HepG2 (cell line): ENCODE measurements around the gene ICAM5. TPM values are rescaled to one million over a fixed set of nuclear protein-coding genes. Genes with fewer than 3 reads are reported as not detected.
A peak's percentile ranks its signal among the peaks of the same experiment; 100 is the strongest.

Experiments
- AKNA ChIP-seq: sonication (generic); formaldehyde crosslinking; IDR thresholded peaks from 2 replicates; pipeline ENCODE4 v1.4.0; 2020; ENCODE audit warnings: missing genetic modification reagents, borderline replicate concordance
- CBFB ChIP-seq: sonication (generic); formaldehyde crosslinking; IDR thresholded peaks from 2 replicates; pipeline ENCODE4 v1.4.0; 2020; ENCODE audit warnings: missing genetic modification reagents
- FOXM1 ChIP-seq: sonication (generic); formaldehyde crosslinking; IDR thresholded peaks from 2 replicates; pipeline ENCODE4 v1.5.0; 2020; ENCODE audit warnings: missing genetic modification reagents
- HNF1A ChIP-seq, 2 experiments: sonication (generic) in 1 of 2; formaldehyde crosslinking in 1 of 2; IDR thresholded peaks; 2 replicates each; pipeline versions ENCODE4 v1.4.0 to v1.6.1; 2016 to 2020; ENCODE audit warnings: borderline replicate concordance in 1 of 2, low read depth in 1 of 2, mild to moderate bottlenecking in 1 of 2, missing genetic modification reagents in 1 of 2
- IRF1 ChIP-seq: sonication (generic); formaldehyde crosslinking; IDR thresholded peaks from 2 replicates; pipeline ENCODE4 v1.4.0; 2020; ENCODE audit warnings: low read depth, mild to moderate bottlenecking, missing genetic modification reagents
- JARID2 ChIP-seq: sonication (generic); formaldehyde crosslinking; IDR thresholded peaks from 2 replicates; pipeline ENCODE4 v1.8.1; 2023; ENCODE audit warnings: missing genetic modification reagents, inconsistent platforms; ENCODE audit not compliant: insufficient replicate concordance
- NR3C1 ChIP-seq: sonication (generic); formaldehyde crosslinking; IDR thresholded peaks from 2 replicates; pipeline ENCODE4 v1.4.0; 2020; ENCODE audit warnings: missing genetic modification reagents
- PHF21A ChIP-seq: sonication (generic); formaldehyde crosslinking; IDR thresholded peaks from 2 replicates; pipeline ENCODE4 v1.5.0; 2020; ENCODE audit warnings: mild to moderate bottlenecking, missing genetic modification reagents
- PHF8 ChIP-seq: sonication (generic); formaldehyde crosslinking; IDR thresholded peaks from 2 replicates; pipeline ENCODE4 v1.5.0; 2020; ENCODE audit warnings: missing genetic modification reagents
- PLSCR1 ChIP-seq: sonication (generic); formaldehyde crosslinking; IDR thresholded peaks from 2 replicates; pipeline ENCODE4 v1.5.0; 2020; ENCODE audit warnings: missing genetic modification reagents, mild to moderate bottlenecking, borderline replicate concordance
- RXRB ChIP-seq: IDR thresholded peaks from 2 replicates; pipeline ENCODE4 v1.6.1; 2016; ENCODE audit warnings: borderline replicate concordance, missing genetic modification reagents, missing compliant biosample characterization
- SATB2 ChIP-seq: sonication (generic); formaldehyde crosslinking; IDR thresholded peaks from 2 replicates; pipeline ENCODE4 v1.5.0; 2020; ENCODE audit warnings: missing genetic modification reagents
- TFDP1 ChIP-seq: IDR thresholded peaks from 2 replicates; pipeline ENCODE4 v1.6.1; 2016; ENCODE audit warnings: missing compliant biosample characterization, missing genetic modification reagents, borderline replicate concordance
- YY1 ChIP-seq: IDR thresholded peaks from 2 replicates; pipeline ENCODE4 v1.6.1; 2011; ENCODE audit warnings: low read length, low read depth, moderate library complexity, mild to moderate bottlenecking; ENCODE audit not compliant: insufficient read depth, insufficient replicate concordance
- ZNF549 ChIP-seq: sonication (generic); formaldehyde crosslinking; IDR thresholded peaks from 2 replicates; pipeline ENCODE4 v1.5.0; 2020; ENCODE audit warnings: missing genetic modification reagents
- polyA plus RNA-seq, 8 experiments: library from polyadenylated mRNA; depleted of rRNA in 3 of 8; stranded (reverse) in 7 of 8; unstranded in 1 of 8; fragments of >200 nt; fragmentation: Illumina TruSeq in 4 of 8; extraction: Trizol in 4 of 8; gene quantifications; 2 replicates each; pipeline versions ENCODE4 v1.2.1 to v1.2.3, GENCODE V29; 2011 to 2016; ENCODE audit warnings: low read depth in 4 of 8, missing spikeins in 1 of 8, mixed read lengths in 1 of 8; ENCODE audit not compliant: insufficient read depth in 1 of 8
- total RNA-seq, 5 experiments: library from RNA; depleted of rRNA; stranded (reverse); fragments of >200 nt; fragmentation: Illumina TruSeq; extraction: Trizol; gene quantifications; 2 replicates each; pipeline ENCODE4 v1.2.3, GENCODE V29; 2016; ENCODE audit warnings: low read depth in 1 of 5

Gene ICAM5
- total and polyA plus RNA-seq, 2 of the 13 experiments (the other 11 are each of a cell fraction or from before 2014, with no cell fraction given): 0.46 to 1.6 TPM

- no peak for TF ChIP-seq HNF1A (IDR thresholded peaks at IDR 0.05; ENCODE audit: low read depth)
- TF ChIP-seq HNF1A (CRISPR knock-in tag; IDR thresholded peaks at IDR 0.05; ENCODE audit: borderline replicate concordance): no peak
- no peak for TF ChIP-seq CBFB
- TF ChIP-seq NR3C1 (CRISPR knock-in tag): no peak
- no peak for TF ChIP-seq RXRB
- no peak for TF ChIP-seq SATB2 (CRISPR knock-in tag)
- no peak for TF ChIP-seq PHF21A (CRISPR knock-in tag)
- no peak for TF ChIP-seq PLSCR1 (CRISPR knock-in tag)
- no peak for TF ChIP-seq FOXM1
- TF ChIP-seq PHF8 (CRISPR knock-in tag): no peak
- TF ChIP-seq ZNF549 (CRISPR knock-in tag): no peak
- no peak for TF ChIP-seq AKNA (CRISPR knock-in tag)
- TF ChIP-seq IRF1 (CRISPR knock-in tag): no peak
- TF ChIP-seq JARID2: no peak
- TF ChIP-seq TFDP1 (CRISPR knock-in tag): peak; percentile 77; the same call in 1 of the 2 replicates
- no peak for TF ChIP-seq YY1
Observed at GRCh38 chr19:10289167-10289835, 451 bp upstream of the ICAM5 start (continued).
